Large intestine (tissue), 3 donors: Measurements from ENCODE around the gene SFRP5. TPM values are rescaled to one million over a fixed set of nuclear protein-coding genes. Genes with fewer than 3 reads are reported as not detected.
A peak's percentile ranks its signal among the peaks of the same experiment; 100 is the strongest.

Experiments used
- DNase-seq, 2 donors: peaks; one replicate each; pipeline versions ENCODE4 v3.0.0 to v3.0.0-alpha.2; 2013
- H3K27ac ChIP-seq: one replicate; pipeline ENCODE4 v1.5.1; 2013; ENCODE audit warnings: low read length
- H3K27me3 ChIP-seq: 2 replicates; pipeline ENCODE4 v1.6.1; 2013; ENCODE audit warnings: low read length; ENCODE audit not compliant: control insufficient read depth, insufficient read depth
- H3K36me3 ChIP-seq: 2 replicates; pipeline ENCODE4 v1.6.1; 2013; ENCODE audit warnings: low read length; ENCODE audit not compliant: control insufficient read depth, insufficient read depth
- H3K4me1 ChIP-seq: one replicate; pipeline ENCODE4 v1.6.1; 2013; ENCODE audit warnings: low read length; ENCODE audit not compliant: control insufficient read depth, insufficient read depth
- H3K4me3 ChIP-seq: one replicate; pipeline ENCODE4 v1.5.1; 2013; ENCODE audit warnings: low read length
- H3K9me3 ChIP-seq: one replicate; pipeline ENCODE4 v1.6.1; 2013; ENCODE audit warnings: mild to moderate bottlenecking, low read depth, low read length, moderate library complexity; ENCODE audit not compliant: control insufficient read depth
- WGBS: methylation state at CpG from one replicate; pipeline ENCODE4 v1.1.5; 2013; ENCODE audit warnings: low lambda C conversion rate; ENCODE audit not compliant: insufficient coverage; 5-methylcytosine and 5-hydroxymethylcytosine counted together
- polyA plus RNA-seq: library from polyadenylated mRNA; unstranded; fragments of 120-200 nt; gene quantifications from one replicate; pipeline ENCODE4 v1.2.1, GENCODE V29; 2013

The SFRP5 gene
- polyA plus RNA-seq, 1 donor: 25.0 TPM

GRCh38 chr10:97765201-97765600 lies 6.6 kb downstream of the SFRP5 start:
- WGBS: no CpG with 5 or more reads among the region's 15 CpGs
- no peaks in the 10 kb centered on the region for H3K9me3 ChIP-seq
- H3K4me1 ChIP-seq: no peaks in the 10 kb centered on the region
- H3K4me3 ChIP-seq: no peak overlapping the region
- H3K27me3 ChIP-seq: peaks cover under 1% of the 10 kb centered on the region
- H3K27ac ChIP-seq: no peak overlapping the region
- peak in 1 of 2 donors; percentile 24 for DNase-seq
- peaks cover 24% of the 10 kb centered on the region for H3K36me3 ChIP-seq

DNA sequence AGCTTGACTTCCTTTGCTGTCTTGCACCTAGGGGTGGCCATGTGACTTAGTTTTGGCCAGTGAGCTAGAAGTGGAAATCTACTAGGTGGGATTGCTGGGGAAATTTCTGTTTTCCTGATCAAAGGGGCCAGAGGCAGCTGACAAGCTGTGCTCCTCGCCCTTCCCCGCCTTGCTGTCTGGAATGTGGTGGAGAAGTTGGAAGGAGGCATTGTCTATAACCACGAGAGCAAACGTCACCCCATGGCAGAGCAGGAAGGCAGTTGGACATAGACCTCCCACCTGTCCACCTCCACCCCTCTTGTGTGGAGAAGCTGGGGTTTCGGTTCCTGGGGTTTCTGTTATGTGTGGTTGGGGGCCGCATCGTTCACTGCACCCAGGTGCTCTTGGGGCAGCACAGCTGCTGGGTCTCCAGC lies 7.3 kb downstream of the SFRP5 start:
- peak; percentile 33 to 68 for DNase-seq
- WGBS: no CpG with 5 or more reads among the region's 7 CpGs
- no peak overlapping the region for H3K27ac ChIP-seq

GRCh38 chr10:97763947-97764346 lies 7.9 kb downstream of the SFRP5 start:
- no peak overlapping the region for H3K4me3 ChIP-seq
- WGBS: no CpG with 5 or more reads among the region's 3 CpGs
- peaks cover 2% of the 10 kb centered on the region for H3K4me1 ChIP-seq
- H3K27me3 ChIP-seq: no peaks in the 10 kb centered on the region
- peaks cover 36% of the 10 kb centered on the region for H3K36me3 ChIP-seq
- DNase-seq: no peak
- no peaks in the 10 kb centered on the region for H3K9me3 ChIP-seq
- H3K27ac ChIP-seq: no peak overlapping the region

More for the DNA sequence above, 7.3 kb downstream of the SFRP5 start:
- Histone ChIP-seq H3K4me1 (peaks cover 1% of the 10 kb centered on the region), H3K9me3 (no peaks in the 10 kb centered on the region), H3K4me3 (no peak overlapping the region), H3K27me3 (no peaks in the 10 kb centered on the region), H3K36me3 (peaks cover 30% of the 10 kb centered on the region)

- no peak for DNase-seq
- Histone ChIP-seq H3K4me1 (peaks cover 2% of the 10 kb centered on the region), H3K27me3 (no peaks in the 10 kb centered on the region), H3K4me3 (no peak overlapping the region), H3K36me3 (peaks cover 39% of the 10 kb centered on the region), H3K27ac (no peak overlapping the region), H3K9me3 (no peaks in the 10 kb centered on the region)
- WGBS: no CpG with 5 or more reads among the region's 2 CpGs
Measured at GRCh38 chr10:97763411-97763810, 8.4 kb downstream of the SFRP5 start.

DNA sequence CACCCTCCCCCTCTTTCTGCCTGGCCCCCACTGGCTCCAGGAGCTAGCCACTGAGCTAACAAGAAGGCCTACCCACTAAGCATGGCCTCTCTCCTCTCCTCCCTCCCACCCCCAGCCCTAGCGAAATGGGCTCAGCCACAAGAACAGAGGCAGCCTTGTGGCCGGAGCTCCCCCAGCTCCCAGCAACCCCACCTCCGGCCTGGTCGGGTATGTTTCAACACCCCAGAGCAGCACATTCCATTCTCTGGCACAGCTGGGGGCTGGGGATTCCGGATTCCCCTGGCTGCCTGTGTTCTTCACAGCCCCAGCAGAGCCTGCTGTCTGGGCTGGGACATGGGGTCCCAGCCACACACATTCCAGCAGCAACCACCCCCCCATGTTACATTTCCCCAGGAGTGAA lies 9.0 kb downstream of the SFRP5 start:
- no CpG with 5 or more reads among the region's 5 CpGs for WGBS
- Histone ChIP-seq H3K27ac (no peak overlapping the region), H3K4me1 (peaks cover 2% of the 10 kb centered on the region), H3K27me3 (no peaks in the 10 kb centered on the region), H3K36me3 (peaks cover 40% of the 10 kb centered on the region), H3K4me3 (no peak overlapping the region), H3K9me3 (no peaks in the 10 kb centered on the region)
- DNase-seq: no peak

DNA sequence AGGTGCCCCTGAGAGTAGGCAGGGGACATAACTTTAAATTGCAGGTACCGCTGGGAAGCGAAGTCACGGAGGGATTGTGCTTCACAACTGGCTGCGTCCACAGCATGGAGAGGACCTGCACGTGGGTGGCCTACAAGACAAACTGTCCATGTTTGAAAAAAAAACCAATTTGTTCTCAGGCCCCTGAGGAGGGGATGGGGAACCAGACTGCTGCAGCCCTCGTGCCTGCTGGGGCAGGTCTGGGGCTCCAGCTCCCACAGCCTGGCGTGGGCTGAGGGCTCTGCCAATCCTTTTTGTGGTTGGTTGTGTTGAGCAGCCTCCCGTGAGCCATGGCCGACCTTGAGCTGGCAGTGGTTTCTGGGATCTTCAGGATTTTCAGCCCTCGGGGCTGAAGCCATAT lies 9.7 kb downstream of the SFRP5 start:
- Histone ChIP-seq H3K36me3 (peaks cover 44% of the 10 kb centered on the region), H3K4me1 (peaks cover 2% of the 10 kb centered on the region), H3K9me3 (no peaks in the 10 kb centered on the region), H3K4me3 (no peak overlapping the region), H3K27me3 (no peaks in the 10 kb centered on the region), H3K27ac (no peak overlapping the region)
- WGBS: no CpG with 5 or more reads among the region's 10 CpGs
- no peak for DNase-seq

DNA sequence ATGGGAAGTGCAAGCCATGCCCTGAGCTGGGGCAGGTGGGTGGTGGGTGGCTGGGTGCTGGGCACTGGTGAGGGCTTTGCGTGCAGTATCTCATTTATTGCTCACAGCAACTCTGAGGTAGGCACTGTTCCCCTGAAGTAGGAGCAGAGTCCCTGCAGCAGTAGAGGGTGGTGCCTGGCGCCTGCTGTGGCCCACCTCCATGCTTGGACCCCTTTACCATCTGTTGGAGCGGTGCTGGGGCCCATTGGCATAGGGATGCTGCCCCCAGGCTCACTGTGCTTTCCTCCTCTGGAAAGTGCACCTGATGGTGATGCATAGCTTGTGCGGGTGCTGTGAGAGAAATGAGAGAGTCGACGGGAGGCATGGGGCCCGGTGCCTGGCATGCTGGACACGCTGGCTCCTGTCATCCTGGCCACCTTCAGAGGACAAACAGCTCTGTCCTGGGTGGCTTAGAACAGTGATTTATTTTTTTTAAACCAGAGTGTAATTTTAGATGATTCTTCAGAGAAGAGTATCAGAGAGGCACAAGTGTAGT lies 10.4 kb downstream of the SFRP5 start:
- H3K9me3 ChIP-seq: no peaks in the 10 kb centered on the region
- no peak overlapping the region for H3K4me3 ChIP-seq
- peaks cover 50% of the 10 kb centered on the region for H3K36me3 ChIP-seq
- H3K27ac ChIP-seq: no peak overlapping the region
- DNase-seq: no peak
- H3K27me3 ChIP-seq: no peaks in the 10 kb centered on the region
- no CpG with 5 or more reads among the region's 8 CpGs for WGBS
- peaks cover 2% of the 10 kb centered on the region for H3K4me1 ChIP-seq

- no CpG with 5 or more reads among the region's 11 CpGs for WGBS
- H3K36me3 ChIP-seq: peaks cover 58% of the 10 kb centered on the region
Measured at GRCh38 chr10:97760461-97761257, 11.1 kb downstream of the SFRP5 start.

GRCh38 chr10:97759946-97760345 lies 11.9 kb downstream of the SFRP5 start:
- no peak for DNase-seq
- Histone ChIP-seq H3K27me3 (no peaks in the 10 kb centered on the region), H3K4me3 (no peak overlapping the region), H3K9me3 (no peaks in the 10 kb centered on the region), H3K27ac (no peak overlapping the region), H3K4me1 (peaks cover 2% of the 10 kb centered on the region), H3K36me3 (peaks cover 65% of the 10 kb centered on the region)
- no CpG with 5 or more reads among the region's 5 CpGs for WGBS

More at GRCh38 chr10:97760461-97761257, 11.1 kb downstream of the SFRP5 start:
- H3K27ac ChIP-seq: no peak overlapping the region
- no peaks in the 10 kb centered on the region for H3K27me3 ChIP-seq
- H3K4me1 ChIP-seq: peaks cover 2% of the 10 kb centered on the region
- H3K9me3 ChIP-seq: no peaks in the 10 kb centered on the region
- no peak for DNase-seq
- no peak overlapping the region for H3K4me3 ChIP-seq

- peaks cover 2% of the 10 kb centered on the region for H3K4me1 ChIP-seq
- H3K9me3 ChIP-seq: no peaks in the 10 kb centered on the region
- peak in 1 of 2 donors; percentile 58 for DNase-seq
- H3K4me3 ChIP-seq: no peak overlapping the region
- H3K27me3 ChIP-seq: no peaks in the 10 kb centered on the region
- H3K27ac ChIP-seq: no peak overlapping the region
- H3K36me3 ChIP-seq: peaks cover 71% of the 10 kb centered on the region
- WGBS: no CpG with 5 or more reads among the region's 5 CpGs
Measured at GRCh38 chr10:97759158-97759887, 12.5 kb downstream of the SFRP5 start.
